ENCODE measurements around the gene AIMP1. TPM values are rescaled to one million over a fixed set of nuclear protein-coding genes. Genes with fewer than 3 reads are reported as not detected.

The AIMP1 gene
- total RNA-seq, 4 donors from 2014 or later: 13.6 to 32.8 (median 27.6) TPM

DNA sequence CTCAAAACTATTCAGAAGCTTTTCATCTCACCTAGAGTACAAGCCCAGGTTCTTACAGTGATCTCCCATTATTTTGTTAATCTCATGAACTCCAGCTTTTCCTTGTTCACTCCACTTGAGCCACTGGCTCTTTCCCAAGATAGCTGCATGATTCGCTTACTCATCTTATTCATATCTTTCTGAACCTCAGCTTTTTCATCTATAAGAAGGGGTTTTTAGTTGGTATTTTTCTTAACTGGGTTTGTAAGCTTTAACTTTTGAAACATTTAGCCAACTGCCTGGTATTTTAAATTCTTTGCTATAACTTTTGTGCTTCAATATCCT, 28.3 kb downstream of the AIMP1 start:
- Histone ChIP-seq H3K4me1 (peaks cover 0 to 13% (median 5%) of the 10 kb centered on the region in 3 donors), H3K27me3 (no peaks in the 10 kb centered on the region), H3K36me3 (peaks cover 0 to 80% (median 0%) of the 10 kb centered on the region in 3 donors), H3K4me3 (no peak overlapping the region), H3K9me3 (no peaks in the 10 kb centered on the region), H3K27ac (no peak overlapping the region)
- TF ChIP-seq POLR2A (IDR thresholded peaks at IDR 0.05): no peak
- TF ChIP-seq, protein P1, sequence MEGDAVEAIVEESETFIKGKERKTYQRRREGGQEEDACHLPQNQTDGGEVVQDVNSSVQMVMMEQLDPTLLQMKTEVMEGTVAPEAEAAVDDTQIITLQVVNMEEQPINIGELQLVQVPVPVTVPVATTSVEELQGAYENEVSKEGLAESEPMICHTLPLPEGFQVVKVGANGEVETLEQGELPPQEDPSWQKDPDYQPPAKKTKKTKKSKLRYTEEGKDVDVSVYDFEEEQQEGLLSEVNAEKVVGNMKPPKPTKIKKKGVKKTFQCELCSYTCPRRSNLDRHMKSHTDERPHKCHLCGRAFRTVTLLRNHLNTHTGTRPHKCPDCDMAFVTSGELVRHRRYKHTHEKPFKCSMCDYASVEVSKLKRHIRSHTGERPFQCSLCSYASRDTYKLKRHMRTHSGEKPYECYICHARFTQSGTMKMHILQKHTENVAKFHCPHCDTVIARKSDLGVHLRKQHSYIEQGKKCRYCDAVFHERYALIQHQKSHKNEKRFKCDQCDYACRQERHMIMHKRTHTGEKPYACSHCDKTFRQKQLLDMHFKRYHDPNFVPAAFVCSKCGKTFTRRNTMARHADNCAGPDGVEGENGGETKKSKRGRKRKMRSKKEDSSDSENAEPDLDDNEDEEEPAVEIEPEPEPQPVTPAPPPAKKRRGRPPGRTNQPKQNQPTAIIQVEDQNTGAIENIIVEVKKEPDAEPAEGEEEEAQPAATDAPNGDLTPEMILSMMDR (IDR thresholded peaks at IDR 0.05): no peak
- WGBS, 2 donors: 33 to 86% methylated on average over 1 of the region's 1 CpG
- intact Hi-C loops (cut with DNase I): no loop called here
- DNase-seq: no peak

DNA sequence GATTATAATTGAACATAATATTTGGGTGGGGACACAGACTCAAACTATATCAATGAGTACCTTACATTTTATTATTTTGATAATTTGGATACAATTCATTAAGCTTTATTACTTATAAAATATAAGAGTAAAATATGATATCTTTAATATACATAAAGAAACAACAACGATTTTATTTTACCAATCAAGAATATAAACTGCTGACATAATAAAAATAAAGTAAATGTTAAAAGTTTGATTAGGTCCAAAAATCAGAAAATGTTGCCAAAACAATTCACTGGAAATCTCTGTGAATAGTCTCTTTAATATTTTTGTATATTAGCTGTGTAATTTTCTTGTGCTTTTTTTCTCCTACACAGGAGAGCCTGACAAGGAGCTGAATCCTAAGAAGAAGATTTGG, 30.8 kb downstream of the AIMP1 start:
- Histone ChIP-seq H3K27me3 (no peaks in the 10 kb centered on the region), H3K4me3 (no peak overlapping the region), H3K9me3 (no peaks in the 10 kb centered on the region), H3K36me3 (peaks cover 0 to 84% (median 0%) of the 10 kb centered on the region in 3 donors), H3K4me1 (peaks cover 0 to 13% (median 5%) of the 10 kb centered on the region in 3 donors), H3K27ac (no peak overlapping the region)
- WGBS, 2 donors: 91 to 97% methylated on average over 1 of the region's 1 CpG
- intact Hi-C loops (cut with DNase I): no loop called here
- no peak for DNase-seq
- TF ChIP-seq POLR2A (IDR thresholded peaks at IDR 0.05): no peak
- TF ChIP-seq, protein P1 (IDR thresholded peaks at IDR 0.05): no peak

DNA sequence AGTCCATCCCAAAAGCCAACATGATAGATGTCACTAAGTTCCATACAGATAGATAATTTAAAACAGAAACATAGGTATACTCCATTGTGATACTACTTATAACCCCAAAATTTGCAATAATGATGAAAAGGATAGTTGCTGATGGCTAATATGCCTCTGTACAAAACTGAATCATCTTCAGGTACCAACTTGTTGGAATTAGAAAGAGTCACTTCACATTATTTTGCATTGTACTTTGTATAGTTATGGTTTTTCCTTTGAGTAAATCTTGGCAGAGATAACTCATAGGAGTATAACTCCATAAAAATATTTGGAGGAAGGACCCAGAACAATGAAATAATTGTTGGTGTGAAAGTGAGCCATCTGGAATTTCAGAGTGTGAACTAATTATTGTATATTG, 34.7 kb downstream of the AIMP1 start:
- Histone ChIP-seq H3K4me1 (no peaks in the 10 kb centered on the region), H3K36me3 (peaks cover 0 to 74% (median 0%) of the 10 kb centered on the region in 3 donors), H3K9me3 (no peaks in the 10 kb centered on the region), H3K27ac (no peak overlapping the region), H3K4me3 (no peak overlapping the region), H3K27me3 (no peaks in the 10 kb centered on the region)
- no peak for TF ChIP-seq POLR2A (IDR thresholded peaks at IDR 0.05)
- TF ChIP-seq, protein P1 (IDR thresholded peaks at IDR 0.05): no peak
- intact Hi-C loops (cut with DNase I): no loop called here
- no peak for DNase-seq

DNA sequence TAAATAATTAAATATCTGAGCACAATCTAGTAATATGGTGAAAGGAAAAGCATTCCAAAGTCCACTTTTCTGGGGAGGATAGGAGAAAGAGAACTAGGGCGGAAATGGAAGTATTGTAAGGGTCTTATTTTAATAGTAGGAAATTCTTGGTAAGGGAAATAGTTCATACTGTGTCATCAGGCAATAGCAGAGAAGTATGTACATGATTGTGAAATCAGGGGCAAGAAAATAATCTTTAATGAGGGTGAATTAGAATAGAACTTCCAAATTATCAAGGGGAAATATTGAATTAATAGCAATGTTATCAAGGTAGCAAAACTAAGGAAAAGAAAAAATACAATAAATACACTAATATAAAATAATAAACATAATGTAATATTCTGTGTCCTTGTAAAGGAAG, 37.4 kb downstream of the AIMP1 start:
- H3K27ac ChIP-seq: no peak overlapping the region
- DNase-seq: no peak
- no peaks in the 10 kb centered on the region for H3K27me3 ChIP-seq
- no peak overlapping the region for H3K4me3 ChIP-seq
- no peaks in the 10 kb centered on the region for H3K9me3 ChIP-seq
- no peaks in the 10 kb centered on the region for H3K4me1 ChIP-seq
- peaks cover 0 to 46% (median 0%) of the 10 kb centered on the region in 3 donors for H3K36me3 ChIP-seq
- TF ChIP-seq, protein P1 (IDR thresholded peaks at IDR 0.05): no peak
- no peak for TF ChIP-seq POLR2A (IDR thresholded peaks at IDR 0.05)
- intact Hi-C loops (cut with DNase I): no loop called here
- WGBS, 2 donors: 100% methylated on average over 1 of the region's 1 CpG

DNA sequence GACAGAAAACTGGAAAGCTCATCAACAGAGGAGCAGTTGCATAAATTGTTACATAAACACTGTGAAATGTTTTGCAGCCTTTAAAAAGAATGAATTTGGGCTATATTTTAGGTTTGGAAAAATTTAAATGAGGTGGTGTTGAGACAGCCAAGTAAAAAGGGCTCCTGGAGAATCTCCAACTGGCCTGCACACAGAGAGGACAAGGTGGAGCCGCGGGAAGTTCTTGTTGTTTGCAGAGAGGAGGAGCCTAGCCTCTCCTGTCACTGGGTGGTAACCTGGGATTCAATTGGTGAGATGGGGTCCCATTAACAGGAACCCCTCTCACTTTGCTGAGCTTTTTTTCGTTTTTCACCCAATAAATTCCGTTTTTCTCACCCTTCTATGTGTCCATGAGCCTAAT, 38.8 kb downstream of the AIMP1 start:
- TF ChIP-seq, protein P1 (IDR thresholded peaks at IDR 0.05): no peak
- no peak for TF ChIP-seq POLR2A (IDR thresholded peaks at IDR 0.05)
- 54 to 58% methylated on average over 4 of the region's 4 CpGs for WGBS, 2 donors
- no peak overlapping the region for H3K4me3 ChIP-seq

More for the DNA sequence above, 38.8 kb downstream of the AIMP1 start:
- Histone ChIP-seq H3K9me3 (no peaks in the 10 kb centered on the region), H3K27me3 (no peaks in the 10 kb centered on the region), H3K27ac (no peak overlapping the region), H3K36me3 (peaks cover 0 to 32% (median 0%) of the 10 kb centered on the region in 3 donors), H3K4me1 (no peaks in the 10 kb centered on the region)
- no peak for DNase-seq
- intact Hi-C loops (cut with DNase I): no loop called here
